ENCODE results near the gene MBTPS1.

Gene MBTPS1

GRCh38 chr16:84071121-84071520, 45.6 kb downstream of the MBTPS1 start:
- DNase-seq = no peak

DNA sequence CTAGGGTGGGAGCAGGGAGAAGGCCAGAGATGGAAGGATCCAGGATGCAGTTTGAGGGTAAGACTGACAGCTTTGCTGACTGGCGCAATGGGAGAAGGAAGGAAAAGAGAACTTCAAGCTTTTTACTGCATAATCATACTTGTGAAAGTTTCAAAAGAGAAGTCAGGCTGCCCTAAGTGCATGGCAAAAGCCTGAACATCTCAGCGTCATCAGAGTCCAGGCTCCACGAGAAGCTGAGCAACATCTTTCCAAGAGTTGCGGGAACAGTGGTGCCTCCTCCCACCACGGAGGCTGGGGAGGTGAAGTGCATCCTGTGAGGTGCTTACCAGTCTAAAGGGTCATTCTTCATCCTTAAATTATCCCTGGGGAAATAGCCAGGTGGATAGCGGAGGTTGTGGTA, 47.2 kb downstream of the MBTPS1 start:
- DNase-seq = no peak

DNA sequence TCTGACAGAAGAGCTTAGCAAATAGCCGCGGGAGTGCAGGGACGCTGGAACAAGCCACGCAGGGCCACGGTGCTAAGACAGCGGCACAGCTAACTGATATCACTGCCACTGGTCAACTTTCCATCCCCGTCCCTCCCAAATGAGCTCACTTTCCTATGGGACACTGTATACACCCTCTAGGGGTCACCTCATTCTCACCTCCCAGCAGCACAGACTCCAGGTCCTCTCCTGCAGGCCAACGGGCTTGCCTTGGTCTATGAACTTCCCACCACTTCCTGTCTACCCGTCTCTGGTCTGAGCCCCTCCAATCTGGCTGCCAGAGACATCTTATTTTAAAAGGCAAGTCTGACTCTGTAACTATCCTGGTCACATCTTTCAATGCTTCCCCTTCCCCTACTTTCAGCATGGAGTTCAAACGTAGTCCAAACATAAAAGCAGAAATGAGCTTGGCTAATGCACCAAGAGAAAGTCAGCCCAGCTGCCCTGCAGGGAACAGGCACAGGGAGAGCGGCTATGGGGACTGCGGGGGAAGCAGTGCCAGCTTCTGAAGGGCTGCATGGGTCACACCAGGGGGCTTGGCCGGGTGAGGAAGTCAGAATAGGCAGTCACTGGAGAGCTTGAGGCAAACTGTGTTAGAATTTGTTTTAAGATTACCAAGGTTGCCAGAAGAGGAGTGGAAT, 47.8 kb downstream of the MBTPS1 start:
- no peak for DNase-seq

DNA sequence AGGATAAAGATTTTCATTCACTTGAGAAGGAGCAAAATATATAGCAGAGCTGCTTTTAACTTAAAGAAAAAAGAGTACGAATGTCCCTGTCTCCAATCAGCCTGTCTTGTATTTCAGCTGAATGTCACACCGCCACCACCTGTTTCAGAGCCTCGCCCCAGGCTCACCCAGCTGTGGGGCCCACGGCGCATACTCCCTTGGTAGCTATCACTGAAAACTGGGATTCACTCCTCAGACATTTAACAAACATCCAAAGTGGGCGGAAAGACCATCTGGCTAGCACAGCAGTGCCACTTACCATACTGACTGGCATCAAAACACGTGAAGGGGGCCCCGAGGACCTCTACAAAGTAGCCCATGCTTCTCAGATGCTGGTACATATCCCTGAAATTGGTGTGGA, 48.7 kb downstream of the MBTPS1 start:
- no peak for DNase-seq

DNA sequence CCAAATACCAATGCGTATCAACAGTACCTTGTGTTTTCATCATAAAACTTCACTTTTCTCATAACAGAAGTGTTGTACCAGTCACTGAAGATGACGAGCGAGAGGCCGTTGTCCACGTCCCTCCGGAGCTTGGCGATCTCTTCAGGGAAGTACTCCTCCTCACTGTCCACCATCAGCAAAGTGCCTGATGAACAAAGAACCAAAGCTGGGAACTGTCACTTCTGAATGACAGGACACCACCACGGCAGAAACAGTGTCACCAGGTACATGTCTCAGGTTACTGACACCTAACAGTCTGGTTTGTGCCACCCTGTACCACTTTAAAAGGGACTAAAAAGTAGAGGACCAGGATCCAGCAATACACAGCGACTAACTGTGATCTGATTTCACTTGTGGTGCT, 49.1 kb downstream of the MBTPS1 start:
- no peak for DNase-seq

DNA sequence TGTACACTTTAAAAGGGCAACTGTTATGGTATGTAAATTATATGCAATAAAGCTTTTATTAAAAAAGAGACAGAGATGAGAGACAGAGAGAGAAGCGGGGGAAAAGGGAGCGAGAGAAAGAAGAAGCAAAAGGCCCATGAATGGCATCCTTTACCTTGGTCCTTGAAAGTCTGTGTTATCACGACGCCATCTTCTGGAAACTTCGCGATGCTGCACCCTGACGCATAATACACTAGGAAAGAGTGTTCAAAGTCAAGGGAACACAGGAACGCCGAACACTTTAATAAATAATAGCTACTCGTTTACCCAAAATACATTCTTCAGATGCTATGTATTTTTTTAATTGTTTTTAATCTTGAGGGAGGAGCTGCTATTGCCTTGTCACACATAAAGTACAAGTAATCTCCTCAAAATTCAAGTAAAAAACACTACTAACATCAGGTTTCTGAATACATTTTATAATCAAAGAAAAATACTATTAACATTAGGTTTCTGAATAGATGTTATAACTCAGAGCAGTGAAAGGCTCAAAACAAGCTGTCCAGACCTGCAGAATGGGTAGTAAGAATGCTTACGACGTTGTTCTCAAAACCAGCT, 51.1 kb downstream of the MBTPS1 start:
- no peak for DNase-seq

GRCh38 chr16:84063980-84064379, 52.8 kb downstream of the MBTPS1 start:
- no peak for DNase-seq

DNA sequence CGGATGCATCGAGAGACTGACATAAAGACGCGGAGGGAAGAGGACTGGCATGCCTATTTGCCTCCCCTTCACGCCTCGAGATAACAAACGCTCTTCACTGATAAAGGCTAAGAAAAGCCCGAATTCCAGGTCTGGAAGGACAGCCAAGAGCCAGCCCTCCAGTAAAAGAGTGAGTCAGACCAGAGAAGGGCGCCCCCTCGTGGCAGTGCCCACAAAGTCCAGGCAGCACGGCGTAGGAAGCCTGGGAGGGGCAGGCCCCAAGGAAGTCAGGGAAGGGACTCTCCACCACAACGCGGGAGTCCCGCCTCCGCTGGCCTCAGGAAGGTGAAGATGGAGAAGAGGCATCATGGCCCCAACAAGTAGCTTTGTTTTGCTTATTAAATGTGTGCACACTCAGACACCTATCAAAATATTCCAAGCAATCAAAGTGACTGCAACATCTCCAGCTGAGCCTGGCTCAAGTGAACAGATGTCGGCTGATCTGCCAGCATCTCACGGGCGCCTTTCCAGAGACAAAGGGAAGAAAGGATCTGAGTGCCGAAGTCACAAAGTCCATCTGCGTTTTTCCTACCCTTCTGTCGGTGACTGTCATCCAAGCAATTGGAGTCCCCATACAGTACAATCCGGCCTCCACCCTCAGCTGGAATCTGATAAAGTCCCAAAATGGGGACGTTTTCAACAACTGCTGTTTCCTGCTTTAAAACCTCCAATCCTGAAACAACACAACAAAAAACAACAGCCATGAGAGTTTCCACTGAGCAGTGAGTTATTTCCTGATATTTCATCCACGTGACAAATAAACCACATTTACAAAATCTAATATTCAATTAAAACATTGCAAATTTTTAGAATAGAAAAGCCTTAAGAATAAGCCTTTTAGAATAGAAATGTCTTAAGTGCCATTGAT, 53.8 kb downstream of the MBTPS1 start:
- no peak for DNase-seq

- DNase-seq = no peak
Observed at GRCh38 chr16:84061236-84061819, 55.4 kb downstream of the MBTPS1 start.

DNA sequence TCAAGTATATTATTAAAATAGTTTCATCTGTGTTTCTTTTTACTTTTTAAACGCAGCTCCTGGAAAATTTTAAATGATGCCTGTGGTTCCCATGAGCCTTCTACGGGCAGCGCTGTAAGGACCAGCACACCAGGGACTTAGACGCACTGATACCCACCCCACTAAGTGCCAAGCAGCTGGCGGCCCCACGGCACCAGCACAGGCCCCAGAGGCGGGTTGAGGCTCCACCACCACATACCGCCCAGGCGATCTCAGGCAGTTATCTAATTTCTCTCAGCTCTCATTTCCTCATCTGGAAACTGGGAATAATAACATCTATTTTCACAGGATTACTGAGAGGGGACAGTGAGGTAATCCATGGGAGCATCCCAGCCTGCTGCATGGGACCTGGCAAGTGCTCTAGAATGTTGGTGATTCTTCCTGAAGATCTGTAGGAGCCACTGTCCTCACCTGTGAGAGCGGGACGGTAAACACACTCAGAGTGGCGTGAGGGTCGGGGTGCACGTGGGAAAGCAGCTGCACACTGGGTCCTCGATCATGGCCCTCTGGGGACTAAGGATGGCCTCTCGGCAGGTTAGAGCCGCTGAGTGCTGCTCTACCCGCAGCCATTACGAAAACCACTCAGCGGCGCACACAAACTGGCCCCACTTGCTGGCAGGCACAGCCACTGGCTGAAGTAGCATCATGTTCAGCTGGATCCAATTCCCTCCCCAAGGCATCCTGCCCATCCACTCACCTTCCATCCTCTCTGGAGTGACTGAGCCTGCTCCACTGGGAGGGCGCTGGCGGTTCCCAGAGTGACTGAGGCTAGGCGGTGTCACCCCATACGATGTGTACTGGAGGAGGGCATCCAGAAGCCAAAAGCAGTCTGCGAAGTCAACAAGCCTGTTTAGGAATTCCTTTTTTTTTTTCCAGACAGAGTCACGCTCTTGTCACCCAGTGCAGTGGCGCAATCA, 56.5 kb downstream of the MBTPS1 start:
- no peak for DNase-seq

DNA sequence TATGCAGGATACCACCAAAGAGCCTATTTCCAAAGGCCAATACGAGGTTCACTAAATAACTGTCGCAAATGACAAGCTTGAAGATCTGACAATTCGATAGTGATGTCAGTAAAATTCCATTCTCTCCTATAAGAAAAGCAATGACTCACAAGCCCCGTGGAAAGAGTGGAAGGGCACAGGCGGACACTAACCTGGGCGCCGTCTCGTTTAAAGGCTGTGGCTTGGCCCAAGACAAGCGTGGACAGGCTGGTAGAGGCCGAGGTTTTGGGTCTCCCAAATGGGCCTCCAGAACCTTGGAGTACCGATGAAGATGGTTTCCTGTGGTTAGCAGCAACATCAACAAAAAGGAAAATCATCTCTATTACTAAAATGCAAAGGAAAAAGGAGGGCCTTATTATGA, 57.6 kb downstream of the MBTPS1 start:
- no peak for DNase-seq

- DNase-seq = no peak
Observed at GRCh38 chr16:84058664-84059063, 58.1 kb downstream of the MBTPS1 start.

GRCh38 chr16:84058211-84058610, 58.5 kb downstream of the MBTPS1 start:
- no peak for DNase-seq

GRCh38 chr16:84056933-84057332, 59.8 kb downstream of the MBTPS1 start:
- no peak for DNase-seq

DNA sequence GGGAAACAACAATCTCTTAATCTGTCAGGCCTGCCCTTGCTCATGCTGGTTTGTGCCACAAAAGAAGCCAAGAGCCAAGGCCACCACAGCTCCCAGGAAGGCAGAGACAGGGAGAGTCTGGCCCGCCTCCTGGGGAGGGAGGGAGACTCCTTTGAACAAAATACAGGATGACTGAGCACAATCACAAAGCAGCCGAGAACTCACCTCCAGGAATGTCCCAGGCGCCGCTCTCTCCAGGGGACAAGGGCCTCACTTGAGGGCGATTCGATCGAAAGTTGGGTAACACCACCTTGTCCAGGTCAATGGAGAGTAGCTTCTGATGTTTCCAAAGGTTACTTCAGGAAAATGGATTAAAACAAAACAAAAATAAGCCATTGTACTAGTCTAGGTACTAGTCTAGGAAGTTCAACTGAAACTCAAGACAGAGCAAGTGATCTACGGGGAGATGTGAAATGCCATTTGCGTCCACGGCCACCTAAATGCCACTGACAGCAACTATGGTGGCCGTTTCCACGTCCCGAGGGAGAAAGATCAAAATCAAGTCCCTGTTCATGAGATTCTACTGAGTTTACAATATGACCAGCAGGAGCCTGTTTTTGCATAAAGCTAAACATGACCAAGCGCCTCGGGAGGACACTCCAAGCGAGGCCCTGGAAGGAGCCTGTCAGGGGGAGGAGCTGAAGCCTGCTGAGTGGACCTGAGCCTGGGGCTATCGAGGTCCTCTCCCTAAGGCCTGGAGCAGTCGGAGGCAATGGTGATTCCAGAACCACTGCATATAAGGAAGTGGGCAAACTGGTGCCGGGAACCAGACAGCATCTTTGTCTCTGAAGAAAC, 60.7 kb downstream of the MBTPS1 start:
- no peak for DNase-seq

GRCh38 chr16:84055366-84055765, 61.4 kb downstream of the MBTPS1 start:
- DNase-seq = no peak

- DNase-seq = no peak
Observed at GRCh38 chr16:84054916-84055315, 61.8 kb downstream of the MBTPS1 start.

DNA sequence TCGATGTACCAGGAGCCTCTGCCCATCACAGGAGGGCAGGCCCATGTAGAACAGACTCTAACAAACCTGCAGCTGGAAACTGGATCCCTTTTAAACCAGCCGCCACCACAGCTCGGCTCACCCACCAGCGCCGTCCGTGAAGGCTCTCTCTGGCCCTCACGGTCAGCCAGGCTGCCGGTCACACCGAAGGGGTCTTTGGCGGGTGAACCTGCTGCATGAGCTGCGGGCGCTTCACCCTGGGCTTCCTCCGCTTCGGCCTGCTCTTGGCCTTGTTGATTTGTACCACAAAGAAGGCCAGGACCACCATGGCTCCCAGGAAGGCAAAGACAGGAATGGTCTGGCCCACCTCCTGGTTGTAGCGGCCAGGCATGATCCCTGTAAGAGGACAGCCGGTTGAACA, 62.5 kb downstream of the MBTPS1 start:
- no peak for DNase-seq

DNA sequence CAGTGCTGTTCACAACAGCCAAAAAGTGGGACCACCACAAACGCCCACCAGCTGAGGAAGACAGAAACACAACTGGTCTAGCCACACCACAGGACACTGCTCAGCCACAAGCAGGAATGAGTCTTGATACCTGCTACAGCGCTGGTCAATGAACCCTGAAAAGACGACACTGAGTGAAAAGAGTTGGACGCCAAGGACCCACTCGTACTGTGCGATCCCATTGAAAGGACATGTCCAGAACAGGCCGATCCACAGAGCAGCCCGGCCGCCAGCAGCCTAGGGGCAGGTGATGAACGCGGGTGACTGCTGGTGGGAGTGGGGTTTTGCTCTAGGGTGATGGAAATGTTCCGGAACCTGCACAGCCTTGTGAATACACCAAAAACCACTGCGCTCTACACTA, 63.5 kb downstream of the MBTPS1 start:
- no peak for DNase-seq

- DNase-seq = no peak
Observed at GRCh38 chr16:84052071-84052622, 64.6 kb downstream of the MBTPS1 start.

GRCh38 chr16:84050316-84050715, 66.4 kb downstream of the MBTPS1 start:
- DNase-seq = no peak

All from SIG-M5 (cell line).